GM11168 (cell line): ENCODE results near the gene KREMEN2.

ENCODE experiments used
- in situ Hi-C: fragments of 300-500 bp; cut with MboI; formaldehyde crosslinking; loops from one replicate; pipeline ENCODE4 v1.12.0; 2022; ENCODE audit warnings: low sequenced_read_pairs; ENCODE audit not compliant: unreplicated experiment

The KREMEN2 gene

DNA sequence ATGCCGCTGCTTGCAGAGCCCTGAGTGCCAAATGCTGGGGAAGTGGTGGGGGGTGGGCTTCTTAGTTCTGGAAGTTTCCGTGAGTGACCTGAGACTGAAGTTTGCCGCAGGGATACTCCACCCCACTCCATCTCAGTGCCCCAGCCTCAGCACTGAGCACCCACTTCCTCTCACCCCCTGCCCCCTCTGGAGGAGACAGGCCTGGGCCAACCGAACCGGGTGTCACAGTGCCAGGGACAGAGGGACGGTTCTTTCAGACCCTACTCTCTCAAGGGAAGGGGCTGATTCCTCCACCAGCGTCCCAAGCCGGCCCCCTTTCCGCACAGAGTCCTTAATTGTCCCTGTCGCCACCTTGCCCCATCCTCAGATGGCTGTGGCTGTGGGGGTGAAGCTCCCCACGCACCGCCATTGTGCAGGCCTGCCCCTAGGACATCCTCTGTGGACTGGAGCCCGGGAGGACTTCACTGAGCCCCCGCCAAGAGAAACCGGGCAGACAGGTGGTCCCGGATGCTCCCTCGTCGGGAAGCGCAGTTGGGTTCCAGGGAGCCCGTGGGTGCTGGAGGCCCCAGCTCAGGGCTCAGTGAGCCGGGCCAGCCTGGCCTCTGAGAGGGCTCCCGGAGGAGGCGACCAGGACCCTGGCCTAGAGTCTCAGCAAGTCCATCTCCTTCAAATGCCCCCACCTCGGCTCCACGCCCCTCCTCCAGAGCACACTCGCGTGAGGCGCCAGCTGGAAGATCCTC is 1.6 kb upstream of the KREMEN2 start:
- in situ Hi-C loops = no loop called here

DNA sequence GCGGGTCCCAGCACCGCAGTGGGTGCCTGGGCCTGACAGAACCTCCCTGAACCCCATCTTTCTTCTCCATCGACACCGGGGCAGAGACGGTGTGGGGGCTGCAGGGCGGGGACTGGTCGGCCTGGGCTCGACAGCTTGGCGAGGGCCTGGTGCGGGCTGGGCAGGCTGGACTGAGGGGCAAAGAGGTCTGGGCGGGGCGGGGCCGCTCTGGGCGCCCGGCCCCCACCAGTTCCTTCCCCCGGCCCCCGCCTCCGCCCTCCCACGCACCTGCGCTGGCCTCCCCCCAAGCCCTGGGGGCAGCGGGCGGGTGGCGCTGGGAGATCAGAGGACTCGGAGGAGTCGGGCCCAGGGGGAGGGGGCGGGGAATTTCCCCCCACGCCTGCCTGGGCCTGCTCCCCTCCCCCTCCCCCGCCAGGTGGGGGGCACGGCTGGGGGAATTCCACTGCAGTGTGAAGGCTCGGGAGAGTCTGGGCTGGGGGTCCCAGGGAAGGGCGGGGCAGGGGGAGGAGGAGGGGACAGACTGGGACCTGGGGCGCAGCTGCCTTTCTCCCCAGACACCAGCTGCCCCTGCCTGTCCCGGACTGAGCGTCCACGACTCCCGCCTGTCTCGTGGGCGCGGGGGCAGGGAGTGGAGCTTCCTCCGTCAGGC is 877 bp upstream of the KREMEN2 start:
- in situ Hi-C loops = no loop called here

DNA sequence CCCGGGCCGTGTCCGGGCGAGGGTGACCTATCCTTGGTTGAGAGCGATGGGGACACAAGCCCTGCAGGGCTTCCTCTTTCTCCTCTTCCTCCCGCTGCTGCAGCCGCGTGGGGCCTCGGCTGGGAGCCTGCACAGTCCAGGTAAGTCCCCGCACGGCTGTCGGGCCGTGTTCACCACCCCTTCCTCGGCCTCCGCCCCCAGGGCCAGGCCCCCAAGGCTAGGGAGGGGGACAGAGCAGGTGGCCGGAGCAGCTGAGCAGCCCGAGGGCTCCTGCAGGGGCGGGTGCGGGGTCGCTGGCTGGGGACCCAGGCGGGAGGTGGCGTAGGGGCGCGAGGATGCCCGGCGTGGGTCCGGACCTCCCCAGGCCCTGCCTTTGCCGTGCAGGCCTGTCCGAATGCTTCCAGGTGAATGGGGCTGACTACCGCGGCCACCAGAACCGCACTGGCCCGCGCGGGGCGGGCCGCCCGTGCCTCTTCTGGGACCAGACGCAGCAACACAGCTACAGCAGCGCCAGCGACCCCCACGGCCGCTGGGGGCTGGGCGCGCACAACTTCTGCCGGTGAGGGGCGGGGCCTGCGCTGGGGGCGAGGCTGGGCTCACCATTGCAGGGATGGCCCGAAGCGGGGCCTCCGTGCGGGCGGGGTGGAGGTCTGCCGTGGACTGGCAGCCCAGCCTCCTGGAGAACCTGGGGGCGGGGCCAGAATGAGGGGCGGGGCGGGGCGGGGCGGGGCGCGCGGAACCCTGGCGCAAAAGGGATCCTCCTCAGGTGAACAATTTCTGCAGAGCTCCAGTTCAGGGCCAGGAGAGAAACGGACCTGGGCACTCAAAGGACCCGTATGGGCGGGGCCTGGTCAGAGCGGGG is 631 bp downstream of the KREMEN2 start:
- in situ Hi-C loops = no loop called here

DNA sequence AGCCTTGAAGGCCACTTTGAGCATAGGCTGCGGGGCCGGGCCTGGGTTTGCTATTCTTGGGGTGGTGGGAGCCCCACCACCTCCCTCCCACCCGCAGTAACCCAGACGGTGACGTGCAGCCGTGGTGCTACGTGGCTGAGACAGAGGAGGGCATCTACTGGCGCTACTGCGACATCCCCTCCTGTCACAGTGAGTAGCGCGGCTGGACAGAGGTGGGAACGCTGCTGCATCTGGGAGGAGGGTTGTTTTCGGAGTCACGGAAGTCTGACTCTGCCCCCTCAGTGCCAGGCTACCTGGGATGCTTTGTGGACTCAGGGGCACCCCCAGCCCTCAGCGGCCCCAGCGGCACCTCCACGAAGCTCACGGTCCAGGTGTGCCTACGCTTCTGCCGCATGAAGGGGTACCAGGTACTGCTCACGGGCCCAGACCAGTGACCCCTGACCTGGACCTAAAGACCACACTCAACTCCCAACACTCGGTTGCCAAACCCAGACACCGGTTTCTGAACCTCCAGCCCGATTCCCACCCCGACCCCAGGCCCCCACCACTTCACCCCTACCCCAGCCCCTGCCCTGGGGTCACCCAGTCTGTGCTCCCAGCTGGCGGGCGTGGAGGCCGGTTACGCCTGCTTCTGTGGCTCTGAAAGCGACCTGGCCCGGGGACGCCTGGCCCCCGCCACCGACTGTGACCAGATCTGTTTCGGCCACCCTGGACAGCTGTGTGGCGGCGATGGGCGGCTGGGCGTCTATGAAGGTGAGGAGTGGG is 2.1 kb downstream of the KREMEN2 start:
- in situ Hi-C loops = no loop called here

DNA sequence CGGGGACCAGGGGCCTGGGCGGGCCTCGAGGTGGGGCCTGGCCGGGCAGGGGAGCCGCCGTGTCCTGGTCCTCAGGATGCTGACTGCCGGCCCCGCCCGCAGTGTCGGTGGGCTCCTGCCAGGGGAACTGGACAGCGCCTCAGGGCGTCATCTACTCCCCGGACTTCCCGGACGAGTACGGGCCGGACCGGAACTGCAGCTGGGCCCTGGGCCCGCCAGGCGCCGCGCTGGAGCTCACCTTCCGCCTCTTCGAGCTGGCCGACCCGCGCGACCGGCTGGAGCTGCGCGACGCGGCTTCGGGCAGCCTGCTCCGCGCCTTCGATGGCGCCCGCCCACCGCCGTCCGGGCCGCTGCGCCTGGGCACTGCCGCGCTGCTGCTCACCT is 2.7 kb downstream of the KREMEN2 start:
- in situ Hi-C loops = no loop called here

DNA sequence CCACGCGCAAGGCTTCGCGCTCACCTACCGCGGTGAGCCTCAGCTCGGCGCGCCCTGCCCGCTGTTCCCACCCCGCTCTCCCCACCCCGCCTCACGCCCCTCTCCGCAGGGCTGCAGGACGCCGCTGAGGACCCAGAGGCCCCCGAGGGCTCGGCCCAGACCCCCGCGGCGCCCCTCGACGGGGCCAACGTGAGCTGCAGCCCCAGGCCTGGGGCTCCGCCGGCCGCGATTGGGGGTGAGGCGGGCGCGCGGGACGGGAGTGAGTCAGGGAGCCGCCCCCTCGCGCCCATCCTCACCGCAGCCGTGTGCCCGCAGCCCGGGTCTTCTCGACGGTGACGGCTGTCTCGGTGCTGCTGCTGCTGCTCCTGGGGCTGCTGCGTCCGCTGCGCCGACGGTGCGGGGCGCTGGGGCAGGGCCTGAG is 3.1 kb downstream of the KREMEN2 start:
- in situ Hi-C loops = no loop called here

DNA sequence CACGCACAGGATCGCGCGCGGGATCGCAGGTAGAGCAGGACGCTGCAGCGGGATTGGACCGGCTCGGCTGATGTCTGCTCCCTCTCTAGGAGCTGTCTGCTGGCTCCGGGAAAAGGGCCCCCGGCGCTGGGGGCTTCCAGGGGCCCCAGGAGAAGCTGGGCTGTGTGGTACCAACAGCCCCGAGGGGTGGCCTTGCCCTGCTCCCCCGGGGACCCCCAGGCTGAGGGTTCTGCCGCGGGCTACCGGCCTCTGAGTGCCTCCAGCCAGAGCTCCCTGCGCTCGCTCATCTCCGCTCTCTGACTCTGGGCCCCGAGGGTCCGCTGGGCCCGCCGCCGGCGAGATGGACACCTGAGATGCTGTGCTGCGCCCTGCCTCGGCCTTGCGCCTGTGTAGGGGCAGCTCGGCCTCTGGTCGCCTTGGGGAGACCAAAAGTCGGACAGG is 3.7 kb downstream of the KREMEN2 start:
- in situ Hi-C loops = no loop called here

DNA sequence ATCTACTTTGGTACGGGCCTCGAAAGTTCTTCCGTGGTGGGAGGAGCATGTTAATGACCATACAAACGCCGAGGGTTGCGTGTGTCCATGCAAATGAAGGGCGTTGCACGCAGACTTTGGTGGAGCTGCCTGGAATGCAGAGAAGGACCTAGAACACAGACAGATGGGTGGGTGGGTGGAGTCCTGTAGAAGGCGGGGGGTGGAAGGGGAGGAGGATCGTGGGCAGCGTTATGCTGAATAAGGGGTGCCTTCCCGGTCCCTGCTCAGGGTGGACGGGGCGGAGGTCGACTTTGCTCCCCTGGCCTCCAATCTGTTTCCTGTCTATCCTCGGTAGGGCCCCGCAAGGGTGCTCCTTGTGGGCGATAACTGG is 4.3 kb downstream of the KREMEN2 start:
- in situ Hi-C loops = no loop called here

DNA sequence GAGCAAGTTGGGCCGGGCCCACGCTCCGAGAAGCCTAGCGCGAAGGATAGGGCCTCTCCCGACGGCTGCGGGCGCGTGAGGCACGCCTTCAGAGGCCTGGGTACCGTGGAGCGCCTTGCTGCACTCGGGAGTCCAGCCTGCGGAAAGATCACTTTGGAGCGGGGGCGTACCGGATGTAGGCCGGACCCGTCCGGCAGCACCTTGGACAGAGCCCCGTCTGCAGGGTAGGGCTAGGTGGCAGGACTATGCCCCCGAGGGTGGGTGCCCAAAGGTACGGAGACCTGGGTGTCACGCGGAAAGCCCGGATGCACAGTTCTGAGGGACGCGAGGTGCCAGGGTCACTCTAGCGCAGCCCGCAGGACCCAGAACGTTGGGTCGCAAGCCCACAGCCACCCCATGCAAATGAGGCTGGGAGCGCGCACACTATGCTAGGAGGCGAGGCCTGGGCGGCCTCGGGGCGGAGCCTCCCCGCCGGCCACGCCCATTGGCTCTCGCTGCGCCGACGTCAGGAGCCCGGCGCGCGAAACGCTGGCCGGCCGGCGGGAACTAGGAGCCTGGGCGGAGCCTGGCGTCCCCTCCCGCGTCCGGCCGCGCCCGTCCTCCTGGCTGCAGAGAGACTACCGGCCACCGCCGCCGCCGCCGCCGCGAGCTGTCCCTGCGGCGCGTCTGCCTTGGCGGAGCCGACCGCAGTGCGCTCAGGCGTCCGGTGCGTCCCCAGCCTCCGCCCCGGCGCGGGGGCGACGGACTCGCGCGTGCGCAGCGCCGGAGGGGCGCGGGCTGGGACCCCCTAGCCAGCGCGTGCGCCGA is 4.9 kb downstream of the KREMEN2 start, which contains the start of gene PAQR4:
Gene PAQR4, plus strand, starts transcription at position 611 of the 807 bp plus-strand sequence. CDS start 327 bp downstream, outside the sequence.
- in situ Hi-C loops = no loop called here

DNA sequence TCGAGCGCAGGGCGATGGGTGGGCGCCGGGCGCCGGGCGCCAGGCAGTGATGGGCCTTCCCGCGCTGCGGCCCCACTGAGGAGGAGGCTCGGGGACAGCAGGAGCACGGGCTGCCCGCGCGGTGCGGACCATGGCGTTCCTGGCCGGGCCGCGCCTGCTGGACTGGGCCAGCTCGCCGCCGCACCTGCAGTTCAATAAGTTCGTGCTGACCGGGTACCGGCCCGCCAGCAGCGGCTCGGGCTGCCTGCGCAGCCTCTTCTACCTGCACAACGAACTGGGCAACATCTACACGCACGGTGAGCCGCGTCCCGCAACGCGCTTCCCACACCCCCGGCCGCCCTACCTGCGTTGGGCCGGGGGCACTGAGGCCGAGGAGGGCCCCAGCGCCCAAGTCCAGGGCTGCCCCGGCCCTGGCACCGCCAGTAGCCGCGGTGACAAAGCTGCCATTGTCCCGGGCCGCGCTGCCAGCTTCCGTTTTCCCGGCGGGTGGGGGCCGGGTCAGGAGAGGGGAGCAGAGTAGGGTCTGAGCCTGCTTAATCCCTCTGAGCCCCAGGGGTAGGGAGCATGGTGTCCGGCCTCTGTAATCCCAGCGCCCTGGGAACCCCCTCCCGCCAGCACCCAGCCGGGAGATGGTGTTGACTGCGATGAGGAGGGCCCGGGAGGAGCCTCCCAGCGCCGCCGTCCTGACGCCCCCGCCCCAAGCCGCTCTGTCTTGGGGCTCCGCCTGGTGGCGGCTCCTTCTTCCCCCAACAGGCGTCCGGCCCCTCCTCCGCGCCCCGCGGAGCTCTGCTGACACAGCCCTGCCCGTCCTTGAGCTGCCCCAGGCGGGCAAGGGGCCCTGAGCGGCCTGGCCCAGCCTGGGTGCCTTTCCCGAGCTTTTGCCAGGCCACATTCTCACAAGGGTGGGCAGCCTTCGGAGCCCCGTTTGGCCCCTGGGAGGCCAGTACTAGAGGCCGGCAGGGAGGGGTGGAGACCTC is 5.8 kb downstream of the KREMEN2 start:
- in situ Hi-C loops = no loop called here

DNA sequence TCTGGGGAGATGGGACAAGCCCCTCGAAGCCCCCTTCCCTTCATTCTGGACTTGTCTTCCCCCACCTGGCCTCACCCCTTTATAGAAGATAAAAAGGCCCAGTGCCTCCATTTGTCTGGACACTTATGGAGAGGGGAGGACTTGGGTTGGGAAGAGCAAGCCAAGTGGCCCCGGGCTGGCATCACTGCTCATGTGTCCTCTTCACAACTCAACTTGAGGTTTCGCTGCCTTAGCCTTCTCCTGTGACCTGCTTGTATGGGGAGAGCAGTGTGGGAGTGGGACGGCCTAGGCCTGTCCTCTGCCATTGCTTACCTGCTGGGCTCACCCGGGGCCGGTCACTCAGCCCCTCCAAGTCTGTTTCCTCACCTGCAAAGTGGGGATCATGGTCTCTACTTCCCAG is 6.5 kb downstream of the KREMEN2 start:
- in situ Hi-C loops = no loop called here

DNA sequence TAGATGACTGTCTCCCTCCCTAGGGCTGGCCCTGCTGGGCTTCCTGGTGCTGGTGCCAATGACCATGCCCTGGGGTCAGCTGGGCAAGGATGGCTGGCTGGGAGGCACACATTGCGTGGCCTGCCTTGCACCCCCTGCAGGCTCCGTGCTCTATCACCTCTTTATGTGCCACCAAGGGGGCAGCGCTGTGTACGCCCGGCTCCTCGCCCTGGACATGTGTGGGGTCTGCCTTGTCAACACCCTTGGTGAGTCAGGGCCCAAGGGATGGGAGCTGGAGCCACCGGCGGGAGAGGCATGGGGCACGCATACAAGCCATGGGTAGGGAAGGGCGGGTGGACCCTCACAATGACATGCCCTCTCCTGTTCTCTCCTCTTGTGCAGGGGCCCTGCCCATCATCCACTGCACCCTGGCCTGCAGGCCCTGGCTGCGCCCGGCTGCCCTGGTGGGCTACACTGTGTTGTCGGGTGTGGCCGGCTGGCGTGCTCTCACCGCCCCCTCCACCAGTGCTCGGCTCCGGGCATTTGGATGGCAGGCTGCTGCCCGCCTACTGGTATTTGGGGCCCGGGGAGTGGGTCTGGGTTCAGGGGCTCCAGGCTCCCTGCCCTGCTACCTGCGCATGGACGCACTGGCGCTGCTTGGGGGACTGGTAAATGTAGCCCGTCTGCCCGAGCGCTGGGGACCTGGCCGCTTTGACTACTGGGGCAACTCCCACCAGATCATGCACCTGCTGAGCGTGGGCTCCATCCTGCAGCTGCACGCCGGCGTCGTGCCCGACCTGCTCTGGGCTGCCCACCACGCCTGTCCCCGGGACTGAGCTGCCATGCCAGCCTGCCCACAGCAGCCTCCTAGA is 7.3 kb downstream of the KREMEN2 start:
- in situ Hi-C loops = no loop called here

DNA sequence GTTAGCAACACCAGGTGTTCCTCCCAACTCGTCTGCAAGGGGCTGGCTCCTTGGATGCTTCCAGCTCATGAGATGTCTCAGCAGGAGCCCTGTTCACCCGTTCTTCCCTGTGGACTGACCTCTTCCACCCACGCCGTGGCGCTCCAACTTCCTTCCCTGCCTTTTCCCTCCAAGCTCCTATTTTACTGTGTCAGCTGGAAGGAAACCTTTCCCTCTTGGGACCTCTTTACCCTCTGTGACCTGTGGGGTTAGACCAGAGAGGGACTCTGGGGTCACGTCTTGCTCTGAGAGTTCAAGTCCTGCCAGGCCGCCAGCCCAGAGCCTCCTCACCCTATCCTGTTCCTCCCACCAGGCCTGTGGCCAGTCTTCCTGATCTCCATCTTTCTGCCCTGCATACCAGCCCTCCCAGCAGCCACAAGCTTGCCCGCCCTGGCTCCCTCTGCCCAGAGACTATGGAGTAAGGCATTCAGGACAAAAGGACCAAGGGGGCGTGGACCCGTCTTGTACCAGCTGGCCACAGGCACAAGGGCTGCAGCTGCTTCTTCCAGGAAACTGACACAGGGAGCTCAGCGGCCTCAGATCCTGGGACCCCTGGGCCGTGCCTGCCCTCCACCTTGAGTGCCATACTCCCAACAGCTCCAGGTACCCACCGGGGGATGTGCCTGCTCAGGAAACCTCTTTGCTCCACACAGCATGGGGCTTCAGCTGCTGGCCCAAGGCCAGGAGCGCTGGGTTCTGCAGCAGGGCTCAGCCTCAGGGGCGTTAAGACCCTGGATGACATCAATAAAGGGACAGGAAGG is 8.1 kb downstream of the KREMEN2 start:
- in situ Hi-C loops = no loop called here

DNA sequence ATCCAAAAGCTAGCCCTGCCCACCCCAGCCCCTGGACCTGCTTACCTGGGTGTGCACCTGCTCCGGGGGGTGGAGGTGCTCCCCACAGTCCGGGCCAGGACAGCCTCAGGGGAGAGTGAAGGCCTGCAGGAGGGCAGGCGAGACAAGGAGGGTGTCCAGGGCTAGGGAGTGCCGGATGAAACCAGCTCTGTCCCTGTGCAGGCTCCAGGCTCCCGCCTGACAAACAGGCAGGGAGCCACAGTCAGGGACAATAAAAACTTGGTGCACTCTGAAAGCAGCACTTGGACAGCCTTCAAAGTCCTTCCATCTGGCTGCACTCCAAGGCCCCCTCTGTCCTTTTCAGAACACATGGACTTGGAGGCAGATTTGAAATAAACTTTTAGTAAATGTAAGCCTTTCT is 9.0 kb downstream of the KREMEN2 start:
- in situ Hi-C loops = no loop called here

DNA sequence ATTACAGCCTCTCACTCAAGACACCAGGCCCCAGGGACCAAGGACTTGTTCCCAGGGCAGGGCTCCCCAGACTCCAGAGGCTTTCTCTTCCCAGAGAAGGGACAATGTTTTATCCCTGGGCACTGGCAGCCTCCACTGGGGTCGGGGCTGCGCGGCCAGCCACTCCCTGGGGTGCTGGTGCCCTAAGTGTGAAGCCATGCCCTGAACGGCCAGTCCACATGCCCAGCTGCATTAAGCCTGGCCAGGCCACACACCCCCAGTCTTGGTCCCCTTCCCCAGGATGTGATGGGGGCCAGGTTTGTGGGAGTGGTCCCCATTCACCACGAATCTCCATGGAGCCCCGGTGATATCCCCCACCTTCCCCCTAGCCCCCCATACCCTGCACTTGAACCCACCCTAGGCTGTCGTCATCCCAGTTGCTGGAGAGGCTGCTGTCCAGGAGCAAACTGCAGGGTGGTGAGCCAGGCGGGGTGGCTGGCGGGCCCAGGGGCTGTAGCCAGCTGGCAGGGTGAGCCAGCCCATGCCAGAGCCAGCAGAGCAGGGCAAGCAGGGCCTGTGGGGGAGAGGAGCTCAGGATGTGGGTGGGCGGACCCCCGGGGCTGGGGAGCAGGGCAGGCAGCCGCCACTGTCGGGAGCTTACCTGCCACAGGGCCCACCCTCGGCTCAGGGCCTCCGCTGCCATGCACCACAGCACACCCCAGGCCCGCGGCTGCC is 9.7 kb downstream of the KREMEN2 start:
- in situ Hi-C loops = no loop called here
